ENCODE measurements around the gene ARG1. TPM values are rescaled to one million over a fixed set of nuclear protein-coding genes. Genes with fewer than 3 reads are reported as not detected.

ARG1 gene
- polyA plus RNA-seq, 1 donor from 2014 or later = not detected

- no peaks in the 10 kb centered on the region for H4K20me1 ChIP-seq (ENCODE audit: insufficient read depth)
These were observed 40.4 kb downstream of the ARG1 start for GRCh38 chr6:131613296-131613925.

DNA sequence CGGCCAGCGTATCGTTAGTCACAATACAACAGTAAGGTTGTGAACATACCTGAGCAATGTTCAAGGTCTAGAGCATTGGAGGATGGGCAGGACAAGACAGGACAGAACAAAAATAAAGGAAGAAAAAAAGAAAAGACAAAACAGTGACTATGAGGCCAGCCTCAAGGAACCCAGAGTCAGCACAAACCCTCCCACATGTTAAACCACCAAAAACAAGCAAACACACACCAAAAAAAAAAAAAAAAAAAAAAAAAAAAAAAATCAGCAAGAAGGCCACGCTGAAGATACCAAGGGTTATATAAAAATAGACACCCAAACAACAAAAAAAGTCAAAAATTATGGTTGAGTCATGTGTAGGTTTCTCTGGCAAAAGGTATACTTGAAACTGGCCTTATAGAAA, 42.2 kb downstream of the ARG1 start:
- H3K27me3 ChIP-seq (ENCODE audit: insufficient read depth, low read depth, low read length) = no peaks in the 10 kb centered on the region
- H3K9me2 ChIP-seq (ENCODE audit: insufficient read depth, low read length) = no peaks in the 10 kb centered on the region
- no peak overlapping the region for H3K27ac ChIP-seq (ENCODE audit: low read length)
- H3K4me3 ChIP-seq (ENCODE audit: low read length) = no peak overlapping the region
- no peaks in the 10 kb centered on the region for H3K79me2 ChIP-seq (replicated peaks; ENCODE audit: insufficient read depth, low read length)
- H3K9me3 ChIP-seq (ENCODE audit: low read length) = no peaks in the 10 kb centered on the region
- H3K36me3 ChIP-seq (ENCODE audit: insufficient read depth, low read length) = peaks cover 16% of the 10 kb centered on the region
- no peak overlapping the region for H2AFZ ChIP-seq (ENCODE audit: low read depth, low read length)
- no peak overlapping the region for H3K4me2 ChIP-seq (ENCODE audit: low read length)
- no peak overlapping the region for H3K9ac ChIP-seq (ENCODE audit: low read length)
- no peaks in the 10 kb centered on the region for H4K20me1 ChIP-seq (ENCODE audit: insufficient read depth)
- no peaks in the 10 kb centered on the region for H3F3A ChIP-seq (ENCODE audit: insufficient read depth, low read length, poor library complexity, severe bottlenecking)
- TF ChIP-seq REST (IDR thresholded peaks at IDR 0.05; ENCODE audit: borderline replicate concordance) (no peak), SMC3 (conservative IDR thresholded peaks at IDR 0.05; ENCODE audit: poor library complexity) (no peak), MXI1 (conservative IDR thresholded peaks at IDR 0.05; ENCODE audit: poor library complexity, severe bottlenecking) (no peak), RAD21 (conservative IDR thresholded peaks at IDR 0.05) (no peak), POLR2AphosphoS5 (IDR thresholded peaks at IDR 0.05) (no peak), EP300 (conservative IDR thresholded peaks at IDR 0.05; ENCODE audit: poor library complexity, severe bottlenecking) (no peak), TAF1 (IDR thresholded peaks at IDR 0.05; ENCODE audit: low read depth) (no peak)
- TF ChIP-seq, protein P1, sequence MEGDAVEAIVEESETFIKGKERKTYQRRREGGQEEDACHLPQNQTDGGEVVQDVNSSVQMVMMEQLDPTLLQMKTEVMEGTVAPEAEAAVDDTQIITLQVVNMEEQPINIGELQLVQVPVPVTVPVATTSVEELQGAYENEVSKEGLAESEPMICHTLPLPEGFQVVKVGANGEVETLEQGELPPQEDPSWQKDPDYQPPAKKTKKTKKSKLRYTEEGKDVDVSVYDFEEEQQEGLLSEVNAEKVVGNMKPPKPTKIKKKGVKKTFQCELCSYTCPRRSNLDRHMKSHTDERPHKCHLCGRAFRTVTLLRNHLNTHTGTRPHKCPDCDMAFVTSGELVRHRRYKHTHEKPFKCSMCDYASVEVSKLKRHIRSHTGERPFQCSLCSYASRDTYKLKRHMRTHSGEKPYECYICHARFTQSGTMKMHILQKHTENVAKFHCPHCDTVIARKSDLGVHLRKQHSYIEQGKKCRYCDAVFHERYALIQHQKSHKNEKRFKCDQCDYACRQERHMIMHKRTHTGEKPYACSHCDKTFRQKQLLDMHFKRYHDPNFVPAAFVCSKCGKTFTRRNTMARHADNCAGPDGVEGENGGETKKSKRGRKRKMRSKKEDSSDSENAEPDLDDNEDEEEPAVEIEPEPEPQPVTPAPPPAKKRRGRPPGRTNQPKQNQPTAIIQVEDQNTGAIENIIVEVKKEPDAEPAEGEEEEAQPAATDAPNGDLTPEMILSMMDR (IDR thresholded peaks at IDR 0.05; ENCODE audit: poor library complexity, severe bottlenecking) = no peak

More at GRCh38 chr6:131613296-131613925, 40.4 kb downstream of the ARG1 start:
- H3F3A ChIP-seq (ENCODE audit: insufficient read depth, low read length, poor library complexity, severe bottlenecking) = no peaks in the 10 kb centered on the region
- no peaks in the 10 kb centered on the region for H3K9me3 ChIP-seq (ENCODE audit: low read length)
- H3K27me3 ChIP-seq (ENCODE audit: insufficient read depth, low read depth, low read length) = no peaks in the 10 kb centered on the region
- no peak overlapping the region for H3K4me3 ChIP-seq (ENCODE audit: low read length)
- TF ChIP-seq REST (IDR thresholded peaks at IDR 0.05; ENCODE audit: borderline replicate concordance) (no peak), TAF1 (IDR thresholded peaks at IDR 0.05; ENCODE audit: low read depth) (no peak), EZH2 (IDR thresholded peaks at IDR 0.05; ENCODE audit: borderline replicate concordance, insufficient read depth, low read length, poor library complexity, severe bottlenecking) (no peak), EP300 (conservative IDR thresholded peaks at IDR 0.05; ENCODE audit: poor library complexity, severe bottlenecking) (no peak), MXI1 (conservative IDR thresholded peaks at IDR 0.05; ENCODE audit: poor library complexity, severe bottlenecking) (no peak), POLR2AphosphoS5 (IDR thresholded peaks at IDR 0.05) (no peak), RAD21 (conservative IDR thresholded peaks at IDR 0.05) (no peak), SMC3 (conservative IDR thresholded peaks at IDR 0.05; ENCODE audit: poor library complexity) (no peak)
- TF ChIP-seq, protein P1 (IDR thresholded peaks at IDR 0.05; ENCODE audit: poor library complexity, severe bottlenecking) = no peak
- H3K4me2 ChIP-seq (ENCODE audit: low read length) = no peak overlapping the region
- no peak overlapping the region for H3K9ac ChIP-seq (ENCODE audit: low read length)
- peaks cover 7% of the 10 kb centered on the region for H3K36me3 ChIP-seq (ENCODE audit: insufficient read depth, low read length)
- H3K9me2 ChIP-seq (ENCODE audit: insufficient read depth, low read length) = no peaks in the 10 kb centered on the region
- no peak overlapping the region for H2AFZ ChIP-seq (ENCODE audit: low read depth, low read length)
- H3K27ac ChIP-seq (ENCODE audit: low read length) = no peak overlapping the region
- H3K79me2 ChIP-seq (replicated peaks; ENCODE audit: insufficient read depth, low read length) = no peaks in the 10 kb centered on the region
